ENCODE results near the gene CDK2.
A peak's percentile ranks its signal among the peaks of the same experiment; 100 is the strongest.
"Not testable (repeated sequence)": the region's sequence is repeated elsewhere in the genome, so short reads cannot be mapped to it uniquely, and the experiment has no call there.

CDK2 gene

DNA sequence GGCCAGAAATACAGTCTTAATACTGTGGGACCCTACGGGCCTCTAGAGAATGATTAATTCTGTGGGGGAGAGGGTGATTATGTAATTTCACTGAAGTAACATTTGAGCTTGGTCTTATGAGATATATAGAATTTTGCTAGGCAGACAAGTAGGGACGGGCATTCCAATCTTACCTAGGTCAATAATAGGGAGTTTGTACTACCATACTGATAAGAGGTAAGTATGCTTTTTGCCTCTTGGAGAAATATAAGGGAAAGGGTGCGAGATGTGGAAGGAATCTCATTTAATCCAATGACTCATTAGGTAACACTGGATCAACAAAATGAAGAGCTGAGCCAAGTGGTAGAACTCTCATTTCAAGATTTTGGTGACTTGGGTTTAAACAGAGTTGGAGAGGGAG lies 12.4 kb downstream of the CDK2 start:
- DNase-seq (ENCODE audit: low spot score) = no peak

DNA sequence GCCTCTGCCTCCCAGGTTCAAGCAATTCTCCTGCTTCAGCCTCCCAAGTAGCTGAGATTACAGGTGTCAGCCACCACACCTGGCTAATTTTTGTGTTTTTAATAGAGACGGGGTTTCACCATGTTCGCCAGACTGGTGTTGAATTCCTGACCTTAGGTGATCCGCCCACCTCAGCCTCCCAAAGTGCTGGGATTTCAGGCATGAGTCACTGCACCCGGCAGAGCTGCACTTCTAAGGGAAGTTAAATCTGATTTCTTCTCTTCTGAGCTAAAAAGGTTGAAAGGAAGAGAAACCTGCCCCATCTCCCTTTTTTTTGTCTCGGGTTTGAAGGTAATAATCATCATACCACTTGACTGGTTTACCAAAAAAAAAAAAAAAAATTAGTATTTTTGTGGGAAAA lies 15.3 kb downstream of the CDK2 start:
- DNase-seq (ENCODE audit: low spot score) = not testable (repeated sequence)

DNA sequence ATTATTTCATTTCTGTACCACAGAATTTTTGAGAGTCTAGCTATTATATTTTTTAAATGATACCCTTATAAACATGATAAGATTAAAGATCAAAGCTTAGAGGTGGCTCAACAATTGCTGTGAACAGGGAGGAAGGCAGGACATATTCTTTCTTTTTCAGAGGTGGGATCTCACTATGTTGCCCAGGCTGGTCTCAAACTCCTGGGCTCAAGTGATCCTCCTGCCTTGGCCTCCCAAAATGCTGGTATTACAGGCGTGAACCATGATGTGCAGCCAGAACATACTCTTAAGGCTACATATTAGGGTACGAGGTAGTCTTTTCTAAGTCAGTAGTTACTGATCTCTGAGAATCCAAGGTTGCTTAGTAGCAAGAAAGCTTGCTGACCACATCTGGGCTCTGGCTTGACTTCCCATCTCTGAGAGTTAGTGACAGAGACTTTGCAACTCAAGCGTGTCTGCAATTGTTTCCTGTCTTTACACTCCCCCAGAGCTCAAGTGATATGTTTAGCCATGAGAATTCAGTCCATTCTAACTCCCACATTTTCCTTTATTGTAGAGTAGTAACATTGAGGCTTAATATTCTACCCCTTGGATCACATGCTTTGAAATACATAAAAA lies 15.8 kb downstream of the CDK2 start:
- no peak for DNase-seq (ENCODE audit: low spot score)

DNA sequence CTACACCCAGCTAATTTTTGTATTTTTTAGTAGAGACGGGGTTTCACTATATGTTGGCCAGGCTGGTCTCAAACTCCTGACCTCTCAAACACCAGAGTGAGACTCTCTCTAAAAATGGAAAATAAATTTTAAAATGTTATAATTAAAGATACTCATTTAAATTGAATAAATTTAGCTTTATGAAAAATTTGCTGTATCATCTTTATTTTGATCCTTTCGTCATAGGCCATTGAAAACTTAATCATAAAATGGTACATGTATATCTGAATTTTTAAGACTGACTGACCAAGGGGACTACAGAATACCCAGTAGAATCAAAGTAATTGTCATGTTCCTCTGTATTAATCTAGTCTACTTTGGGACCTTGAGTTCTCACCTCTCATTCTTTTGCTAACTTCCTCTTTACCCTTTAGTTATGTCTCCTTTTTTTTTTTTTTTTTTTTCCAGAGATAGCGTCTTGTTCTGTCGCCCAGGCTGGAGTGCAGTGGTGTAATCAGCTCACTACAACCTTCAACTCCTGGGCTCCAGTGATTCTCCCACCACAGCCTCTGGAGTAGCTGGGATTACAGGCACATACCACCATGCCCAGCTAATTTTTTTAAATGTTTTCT lies 16.7 kb downstream of the CDK2 start:
- no peak for DNase-seq (ENCODE audit: low spot score)

DNA sequence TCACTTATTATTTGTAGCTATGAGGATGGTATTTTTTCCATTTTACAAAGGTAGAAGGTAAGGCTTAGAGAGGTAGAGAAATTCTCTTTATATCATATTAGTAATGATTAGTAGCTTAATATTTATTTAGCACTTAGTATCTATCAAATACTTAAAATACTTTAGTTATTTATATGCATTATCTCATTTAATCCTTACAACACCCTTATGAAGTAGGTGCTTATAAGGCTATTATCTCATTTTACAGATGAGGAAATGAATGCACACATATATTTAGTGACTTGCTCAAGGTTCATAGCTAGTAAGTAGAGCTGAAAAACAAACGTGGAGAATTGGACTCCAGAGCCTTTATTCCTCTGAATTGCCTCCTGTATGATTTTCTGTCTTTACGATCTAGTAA lies 18.2 kb downstream of the CDK2 start:
- no peak for DNase-seq (ENCODE audit: low spot score)

DNA sequence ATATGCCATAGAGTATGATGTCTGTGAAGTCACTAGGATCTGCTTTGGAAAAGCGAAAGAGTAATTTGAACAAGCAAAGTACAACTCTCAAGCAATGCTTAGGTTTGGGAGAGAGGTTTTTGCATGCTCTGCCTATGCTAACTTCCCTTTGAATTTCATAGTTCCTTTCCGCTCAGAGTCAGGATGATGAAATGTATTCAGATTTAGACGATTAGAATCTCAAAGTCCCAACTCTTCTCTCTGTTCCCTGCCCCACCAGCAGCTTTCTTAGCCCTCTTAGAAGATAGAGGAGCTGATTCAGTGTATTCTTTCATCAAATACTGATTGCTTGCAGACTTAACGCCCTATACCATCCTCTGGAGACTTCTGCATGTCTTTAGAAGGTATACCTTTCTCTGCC lies 18.7 kb downstream of the CDK2 start:
- DNase-seq (ENCODE audit: low spot score) = no peak

DNA sequence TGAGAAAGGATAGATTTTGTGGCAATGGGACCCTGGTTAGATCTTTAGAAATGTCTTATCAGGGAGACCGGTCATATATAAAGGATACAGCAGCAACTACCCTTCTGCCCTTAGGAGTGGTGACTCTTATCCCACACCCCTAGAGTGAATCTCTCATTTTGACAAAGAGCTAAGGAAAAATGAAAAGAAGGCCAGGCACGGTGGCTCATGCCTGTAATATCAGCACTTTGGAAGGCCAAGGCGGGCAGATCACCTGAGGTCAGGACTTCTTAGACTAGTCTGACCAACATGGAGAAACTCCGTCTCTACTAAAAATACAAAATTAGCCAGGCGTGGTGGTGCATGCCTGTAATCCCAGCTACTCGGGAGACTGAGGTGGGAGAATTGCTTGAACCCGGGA lies 19.3 kb downstream of the CDK2 start:
- DNase-seq (ENCODE audit: low spot score) = not testable (repeated sequence)

DNA sequence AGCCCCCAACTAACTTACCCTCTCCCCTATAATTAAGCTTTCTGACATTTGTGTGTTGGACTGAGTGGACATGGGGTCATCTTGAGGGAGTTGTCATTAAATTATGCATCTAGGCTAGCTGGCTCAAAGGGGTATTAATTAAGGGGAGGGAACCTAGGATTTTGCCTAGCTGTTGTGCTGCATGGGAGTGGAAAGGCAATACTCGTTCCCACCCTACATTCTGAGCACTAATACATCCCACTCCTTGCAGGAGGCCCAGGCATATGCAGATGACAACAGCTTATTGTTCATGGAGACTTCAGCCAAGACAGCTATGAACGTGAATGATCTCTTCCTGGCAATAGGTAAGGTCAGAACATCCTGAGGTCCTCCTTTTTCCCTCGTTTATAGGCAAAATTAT lies 24.5 kb downstream of the CDK2 start:
- DNase-seq (ENCODE audit: low spot score) = no peak

DNA sequence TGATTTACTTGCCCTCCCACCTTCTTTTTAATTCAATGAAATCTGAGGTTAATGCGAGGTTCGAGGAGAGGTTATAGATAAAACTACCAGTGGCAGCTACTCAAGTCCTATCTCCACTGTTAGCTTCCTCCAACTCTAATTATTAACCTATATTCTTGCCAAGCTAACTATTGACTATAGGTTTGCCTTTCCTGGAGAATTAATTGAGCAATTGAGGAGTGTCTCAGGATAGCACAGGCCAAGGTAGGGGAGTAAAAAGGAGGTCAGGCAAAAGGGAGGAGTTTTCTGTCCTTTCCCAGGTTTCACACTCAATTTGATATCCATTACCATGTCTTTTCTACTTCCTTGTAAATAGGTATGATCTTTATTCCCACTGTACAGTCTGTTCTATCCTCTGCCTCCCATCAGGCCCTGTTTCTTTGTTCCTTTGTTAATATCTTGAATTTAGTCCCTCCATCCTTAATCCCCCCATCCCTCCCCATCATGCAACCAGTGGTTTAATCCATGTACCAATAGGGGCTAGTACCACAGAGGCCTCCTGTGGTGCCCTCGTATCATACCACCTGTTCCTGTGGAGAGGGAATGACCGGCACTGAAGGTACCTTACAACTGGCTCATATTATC lies 26.7 kb downstream of the CDK2 start:
- no peak for DNase-seq (ENCODE audit: low spot score)

DNA sequence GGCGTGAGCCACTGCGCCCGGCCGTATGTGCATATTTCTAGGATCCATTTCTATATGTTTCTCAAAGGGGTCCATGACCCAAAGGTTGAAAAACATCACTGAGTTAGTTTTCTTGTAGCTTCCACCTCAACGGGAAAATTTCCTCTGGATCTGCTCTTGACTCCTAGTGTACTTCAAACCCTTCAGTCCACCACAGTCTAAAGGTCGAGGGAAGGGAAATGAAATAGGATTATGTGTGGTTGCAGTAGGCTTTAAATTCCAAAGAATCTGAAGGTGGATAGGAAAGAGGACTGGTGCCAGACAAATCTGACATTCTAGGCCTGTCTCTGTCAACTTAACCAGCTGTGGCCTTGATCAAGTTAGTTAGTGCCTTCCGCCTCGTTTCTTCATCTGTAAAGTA lies 28.7 kb downstream of the CDK2 start:
- no peak for DNase-seq (ENCODE audit: low spot score)

DNA sequence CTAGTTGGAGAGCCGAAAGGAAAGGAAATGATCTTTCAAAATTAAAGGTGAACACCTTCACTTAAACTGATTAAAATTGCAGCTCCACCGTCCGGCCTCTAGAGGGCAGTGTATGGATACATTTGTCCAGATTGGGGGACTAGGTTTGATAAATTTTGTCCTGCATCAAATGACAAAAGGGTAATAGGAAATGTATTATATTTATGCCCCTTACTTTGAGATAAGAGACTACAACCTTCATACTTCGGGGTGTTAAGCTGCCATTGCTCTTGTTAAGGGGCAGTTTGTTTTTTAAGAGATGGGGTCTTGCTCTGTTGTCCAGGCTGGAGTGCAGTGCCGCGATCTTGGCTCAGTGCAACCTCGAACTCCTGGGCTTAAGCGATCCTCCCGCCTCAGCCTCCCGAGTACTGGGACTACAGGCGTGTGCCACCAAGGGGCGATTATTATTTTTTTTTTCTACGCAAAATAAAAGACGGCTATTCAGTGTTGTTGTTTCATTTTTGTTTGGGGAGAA lies 29.6 kb downstream of the CDK2 start:
- DNase-seq (ENCODE audit: low spot score) = peak; percentile 67

DNA sequence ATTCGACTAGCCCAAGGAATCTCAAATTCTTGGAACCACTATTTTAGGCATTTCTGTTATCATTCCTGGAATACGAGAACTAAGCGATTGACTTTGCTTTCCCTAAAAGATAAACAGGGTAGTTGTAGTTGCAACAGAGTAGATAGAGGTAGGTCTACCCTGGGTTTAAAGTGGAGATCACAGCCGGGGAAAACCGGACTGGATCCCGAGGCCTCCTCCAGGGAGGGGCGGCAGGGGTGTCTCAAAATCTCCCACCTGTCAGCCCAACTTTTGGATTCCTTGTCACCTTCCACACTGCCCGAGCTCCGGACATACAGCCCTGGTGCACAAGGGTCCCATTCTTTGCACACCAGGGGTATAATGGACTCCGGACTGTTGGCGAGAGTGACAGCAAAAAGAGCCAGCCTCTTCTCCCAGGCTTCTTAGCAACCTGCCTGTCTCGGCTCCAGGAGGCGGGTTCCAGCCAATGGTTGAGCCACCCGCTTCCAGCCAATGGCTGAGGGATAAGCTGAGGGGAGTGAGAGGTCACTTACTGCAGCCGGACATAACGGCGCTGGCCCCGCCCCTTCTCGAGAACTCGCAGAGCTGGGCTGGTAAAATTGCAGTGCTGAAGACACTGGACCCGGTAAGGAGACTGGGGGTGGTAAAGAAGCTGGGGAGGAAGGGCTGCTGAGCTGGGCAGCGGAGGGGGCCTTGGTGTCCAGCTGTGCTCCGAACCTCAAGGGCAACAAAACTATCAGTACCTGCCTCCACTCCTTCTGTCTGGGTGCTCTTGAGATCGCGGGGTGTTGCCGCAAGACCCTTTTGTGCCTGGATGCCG lies 30.3 kb downstream of the CDK2 start, which contains the start of gene SUOX:
Gene SUOX, plus strand, starts transcription at position 562 of the 820 bp plus-strand sequence. CDS start 4,946 bp downstream, outside the sequence.
- DNase-seq (ENCODE audit: low spot score) = peak; percentile 98

DNA sequence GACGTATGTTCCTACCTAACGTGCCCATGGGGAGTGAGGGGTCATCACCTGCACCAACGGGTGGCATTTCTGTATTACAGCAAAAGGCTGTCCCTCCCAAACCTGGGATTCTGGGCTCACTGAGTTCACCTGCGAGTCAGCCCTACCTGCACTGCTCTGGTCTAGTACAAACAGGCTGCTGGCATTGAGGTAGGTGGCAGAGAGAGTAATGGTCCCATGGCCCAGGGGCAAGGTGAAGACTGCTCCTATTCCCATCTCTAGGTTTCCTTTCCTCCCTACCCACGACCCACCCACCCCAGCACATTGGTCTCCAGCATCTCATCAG lies 30.9 kb downstream of the CDK2 start:
- DNase-seq (ENCODE audit: low spot score) = no peak

DNA sequence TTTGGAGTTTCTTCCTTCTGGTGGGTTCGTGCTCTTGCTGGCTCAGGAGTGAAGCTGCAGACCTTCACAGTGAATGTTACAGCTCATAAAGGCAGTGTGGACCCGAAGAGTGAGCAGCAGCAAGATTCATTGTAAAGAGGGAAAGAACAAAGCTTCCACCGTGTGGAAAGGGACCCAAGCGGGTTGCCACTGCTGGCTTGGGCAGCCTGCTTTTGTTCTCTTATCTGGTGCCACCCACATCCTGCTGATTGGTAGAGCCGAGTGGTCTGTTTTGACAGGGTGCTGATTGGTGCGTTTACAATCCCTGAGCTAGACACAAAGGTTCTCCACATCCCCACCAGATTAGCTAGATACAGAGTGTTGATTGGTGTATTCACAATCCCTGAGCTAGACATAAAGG lies 32.9 kb downstream of the CDK2 start:
- not testable (repeated sequence) for DNase-seq (ENCODE audit: low spot score)

DNA sequence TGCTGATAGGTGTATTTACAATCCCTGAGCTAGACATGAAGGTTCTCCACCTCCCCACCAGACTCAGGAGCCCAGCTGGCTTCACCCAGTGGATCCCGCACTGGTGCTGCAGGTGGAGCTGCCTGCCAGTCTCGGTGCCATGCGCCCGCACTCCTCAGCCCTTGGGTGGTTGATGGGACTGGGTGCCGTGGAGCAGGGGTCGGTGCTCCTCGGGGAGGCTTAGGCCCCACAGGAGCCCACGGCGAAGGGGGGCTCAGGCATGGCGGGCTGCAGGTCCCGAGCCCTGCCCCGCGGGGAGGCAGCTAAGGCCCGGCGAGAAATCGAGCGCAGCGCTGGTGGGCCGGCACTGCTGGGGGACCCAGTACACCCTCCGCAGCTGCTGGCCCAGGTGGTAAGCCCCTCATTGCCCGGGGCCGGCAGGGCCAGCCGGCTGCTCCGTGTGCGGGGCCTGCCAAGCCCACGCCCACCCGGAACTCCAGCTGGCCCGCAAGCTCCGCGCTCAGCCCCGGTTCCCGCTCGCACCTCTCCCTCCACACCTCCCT lies 33.4 kb downstream of the CDK2 start:
- DNase-seq (ENCODE audit: low spot score) = not testable (repeated sequence)

DNA sequence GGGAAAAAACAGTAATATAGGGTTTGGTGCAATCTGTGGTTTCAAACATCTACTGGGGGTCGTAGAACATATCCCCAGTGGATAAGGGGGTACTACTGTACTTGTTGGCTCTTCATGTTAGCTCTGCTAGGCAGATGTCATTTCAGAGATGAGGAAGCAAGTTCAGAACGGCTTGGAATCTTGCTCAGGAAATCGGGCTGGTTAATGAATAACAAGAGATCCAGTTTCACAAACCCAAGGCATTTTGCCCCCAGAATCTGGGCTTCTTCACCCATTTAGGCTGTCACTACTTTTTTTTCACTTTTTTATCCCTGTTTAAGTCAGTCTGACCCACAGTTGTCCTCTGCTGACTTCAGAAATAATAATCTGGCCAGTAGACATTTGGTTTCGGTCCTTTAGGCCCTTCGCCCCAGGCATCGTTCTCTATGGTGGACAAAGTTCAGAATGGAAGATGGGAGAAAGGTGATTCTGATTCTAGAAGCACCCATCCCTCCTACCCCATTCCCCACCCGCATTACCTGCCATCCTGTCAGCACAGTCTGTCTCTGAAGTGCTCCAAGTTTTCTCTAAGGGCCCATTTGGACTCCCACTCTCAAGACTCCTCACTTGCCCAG lies 35.0 kb downstream of the CDK2 start:
- no peak for DNase-seq (ENCODE audit: low spot score)

DNA sequence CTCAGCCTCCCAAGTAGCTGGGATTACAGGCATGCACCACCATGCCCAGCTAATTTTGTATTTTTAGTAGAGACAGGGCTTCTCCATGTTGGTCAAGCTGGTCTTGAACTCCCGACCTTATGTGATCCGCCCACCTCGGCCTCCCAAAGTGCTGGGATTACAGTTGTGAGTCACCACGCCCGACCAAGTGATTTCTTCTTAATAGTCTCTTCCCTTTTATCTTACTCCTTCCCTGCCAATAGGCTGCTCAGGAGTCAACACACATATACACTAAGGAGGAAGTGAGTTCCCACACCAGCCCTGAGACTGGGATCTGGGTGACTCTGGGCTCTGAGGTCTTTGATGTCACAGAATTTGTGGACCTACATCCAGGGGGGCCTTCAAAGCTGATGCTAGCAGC lies 36.7 kb downstream of the CDK2 start:
- not testable (repeated sequence) for DNase-seq (ENCODE audit: low spot score)

DNA sequence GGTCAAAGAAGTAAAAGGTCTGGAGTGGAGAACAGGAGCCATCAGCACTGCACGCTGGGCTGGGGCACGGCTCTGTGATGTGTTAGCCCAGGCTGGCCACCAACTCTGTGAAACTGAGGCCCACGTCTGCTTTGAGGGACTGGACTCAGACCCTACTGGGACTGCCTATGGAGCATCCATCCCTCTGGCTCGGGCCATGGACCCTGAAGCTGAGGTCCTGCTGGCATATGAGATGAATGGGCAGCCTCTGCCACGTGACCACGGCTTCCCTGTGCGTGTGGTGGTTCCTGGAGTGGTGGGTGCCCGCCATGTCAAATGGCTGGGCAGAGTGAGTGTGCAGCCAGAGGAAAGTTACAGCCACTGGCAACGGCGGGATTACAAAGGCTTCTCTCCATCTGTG lies 37.6 kb downstream of the CDK2 start:
- DNase-seq (ENCODE audit: low spot score) = no peak

DNA sequence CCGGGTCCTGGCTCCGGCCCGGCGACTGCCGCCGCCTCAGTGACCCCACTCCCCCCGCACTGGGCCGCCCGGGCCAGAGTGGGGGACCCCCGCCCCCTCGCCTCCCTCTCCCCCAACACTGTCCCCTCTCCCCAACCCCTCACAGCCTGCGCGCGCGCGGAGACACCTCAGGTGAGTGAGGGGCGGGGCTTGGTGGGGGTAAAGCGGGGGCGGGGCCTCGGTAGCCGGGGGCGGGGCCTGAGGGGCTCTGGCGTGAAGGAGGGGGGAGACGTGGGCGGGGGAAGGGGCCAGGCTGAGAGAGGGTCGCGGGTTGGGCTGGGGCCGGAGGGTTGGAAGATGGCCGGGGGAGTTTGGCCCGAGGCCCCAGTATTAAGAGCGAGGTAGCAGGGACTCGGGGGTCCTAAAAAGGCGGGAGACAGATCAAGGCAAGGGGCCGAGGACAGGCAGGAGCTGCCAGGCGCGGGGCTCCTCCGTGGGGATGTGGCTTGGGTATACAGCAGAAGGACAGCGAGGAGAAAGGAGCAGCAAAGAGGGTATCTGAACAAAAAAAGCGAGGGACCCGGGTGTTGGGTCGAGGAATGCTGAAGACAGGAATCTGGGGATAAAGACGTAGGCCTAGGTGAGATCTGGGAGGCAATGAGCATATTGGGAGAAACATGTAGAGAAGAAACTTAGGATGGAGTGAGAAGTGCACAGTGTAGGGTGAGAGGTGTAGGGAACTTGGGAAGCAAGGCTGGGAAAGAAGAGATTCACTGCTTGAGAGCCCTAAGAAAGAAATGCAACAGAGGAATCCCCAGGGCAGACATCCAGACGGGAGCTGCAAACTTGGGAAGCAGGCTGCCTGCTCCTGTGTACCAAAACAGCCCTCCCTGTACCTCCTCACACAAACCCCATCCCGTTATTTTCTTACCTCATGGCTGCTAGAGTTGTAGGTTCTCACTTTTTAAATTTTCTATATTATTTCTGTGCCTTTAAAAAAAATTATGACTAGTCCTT lies 41.2 kb downstream of the CDK2 start:
- peak; percentile 72 for DNase-seq (ENCODE audit: low spot score)

DNA sequence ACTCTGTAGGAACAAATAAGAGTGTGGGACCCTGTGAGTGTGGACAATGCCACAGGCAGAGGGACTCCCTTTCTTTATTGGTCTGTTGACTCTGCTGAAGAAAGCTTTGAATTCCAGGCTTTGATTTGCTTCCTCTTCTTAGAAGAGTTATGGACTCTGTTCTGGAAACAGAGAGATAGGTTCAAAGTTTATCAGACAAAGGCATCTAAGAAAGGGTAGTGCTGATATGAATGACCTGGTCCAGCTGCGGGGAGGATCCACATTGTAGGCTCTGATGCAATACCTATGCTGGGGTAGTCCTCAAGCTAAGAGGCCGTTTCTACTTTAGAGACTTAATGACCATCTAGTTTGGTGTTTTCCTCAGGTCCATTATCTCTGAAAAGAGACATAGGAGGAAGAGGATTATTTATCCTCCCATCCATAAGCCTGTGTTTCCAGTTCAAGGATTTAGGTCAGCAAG lies 43.5 kb downstream of the CDK2 start:
- DNase-seq (ENCODE audit: low spot score) = no peak
